ENCODE data around the gene CSNK1A1L.

CSNK1A1L gene

DNA sequence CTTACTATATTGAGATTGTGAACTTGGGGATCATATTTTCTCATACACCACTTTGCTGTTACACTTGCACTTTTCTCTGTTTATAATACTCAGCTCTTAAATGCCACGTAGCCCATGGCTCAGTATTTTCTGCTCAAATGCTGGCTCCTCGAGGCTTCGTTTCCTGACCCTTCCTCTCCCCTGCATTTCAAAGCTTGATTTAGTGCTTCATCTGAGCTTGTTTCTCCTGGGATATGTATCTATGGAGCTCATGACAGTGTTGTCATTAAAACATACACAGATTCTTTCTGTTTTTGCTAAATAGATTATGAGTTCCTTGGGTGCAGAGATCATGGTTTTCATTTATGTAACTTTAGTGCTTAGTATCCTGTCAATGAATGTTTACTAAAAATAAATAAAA is 11.4 kb downstream of the CSNK1A1L start:
- no peaks in the 10 kb centered on the region for H3K27me3 Mint-ChIP-seq (ENCODE audit: low read depth)
- H3K4me1 Mint-ChIP-seq, result peaks cover 17% of the 10 kb centered on the region
- no peaks in the 10 kb centered on the region for H3K9me3 Mint-ChIP-seq
- H3K4me3 Mint-ChIP-seq, result no peak overlapping the region
- no peaks in the 10 kb centered on the region for H3K36me3 Mint-ChIP-seq (ENCODE audit: low read depth)
- TF ChIP-seq, protein P1, sequence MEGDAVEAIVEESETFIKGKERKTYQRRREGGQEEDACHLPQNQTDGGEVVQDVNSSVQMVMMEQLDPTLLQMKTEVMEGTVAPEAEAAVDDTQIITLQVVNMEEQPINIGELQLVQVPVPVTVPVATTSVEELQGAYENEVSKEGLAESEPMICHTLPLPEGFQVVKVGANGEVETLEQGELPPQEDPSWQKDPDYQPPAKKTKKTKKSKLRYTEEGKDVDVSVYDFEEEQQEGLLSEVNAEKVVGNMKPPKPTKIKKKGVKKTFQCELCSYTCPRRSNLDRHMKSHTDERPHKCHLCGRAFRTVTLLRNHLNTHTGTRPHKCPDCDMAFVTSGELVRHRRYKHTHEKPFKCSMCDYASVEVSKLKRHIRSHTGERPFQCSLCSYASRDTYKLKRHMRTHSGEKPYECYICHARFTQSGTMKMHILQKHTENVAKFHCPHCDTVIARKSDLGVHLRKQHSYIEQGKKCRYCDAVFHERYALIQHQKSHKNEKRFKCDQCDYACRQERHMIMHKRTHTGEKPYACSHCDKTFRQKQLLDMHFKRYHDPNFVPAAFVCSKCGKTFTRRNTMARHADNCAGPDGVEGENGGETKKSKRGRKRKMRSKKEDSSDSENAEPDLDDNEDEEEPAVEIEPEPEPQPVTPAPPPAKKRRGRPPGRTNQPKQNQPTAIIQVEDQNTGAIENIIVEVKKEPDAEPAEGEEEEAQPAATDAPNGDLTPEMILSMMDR (IDR thresholded peaks at IDR 0.05; ENCODE audit: unreplicated experiment in 3 of 3), result no peak
- H3K27ac Mint-ChIP-seq, result peak overlapping the region; percentile 23 to 54 (median 37)

DNA sequence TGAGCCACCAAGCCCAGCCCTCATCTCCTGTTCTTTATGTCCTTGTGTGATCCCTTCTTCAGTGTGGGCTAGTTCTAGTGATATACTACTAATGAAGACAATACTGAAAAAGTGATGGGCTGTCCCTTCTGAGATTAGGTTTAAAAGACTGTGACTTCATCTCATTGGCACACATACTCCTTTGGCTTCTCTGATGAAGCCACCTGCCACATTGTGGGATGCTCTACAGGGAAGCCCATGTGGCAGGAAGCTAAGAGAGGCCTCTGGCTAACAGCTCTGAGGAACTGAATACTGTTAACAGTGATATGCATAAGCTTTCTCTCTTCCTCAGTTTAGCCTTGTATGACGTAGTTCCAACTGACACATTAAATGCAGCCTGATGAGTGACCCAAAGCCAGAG is 13.6 kb downstream of the CSNK1A1L start:
- Mint-ChIP-seq H3K27me3 (ENCODE audit: low read depth) (no peaks in the 10 kb centered on the region), H3K36me3 (ENCODE audit: low read depth) (no peaks in the 10 kb centered on the region), H3K9me3 (no peaks in the 10 kb centered on the region), H3K4me1 (peaks cover 17% of the 10 kb centered on the region), H3K27ac (no peak overlapping the region), H3K4me3 (no peak overlapping the region)
- TF ChIP-seq, protein P1 (IDR thresholded peaks at IDR 0.05; ENCODE audit: unreplicated experiment in 3 of 3), result no peak

DNA sequence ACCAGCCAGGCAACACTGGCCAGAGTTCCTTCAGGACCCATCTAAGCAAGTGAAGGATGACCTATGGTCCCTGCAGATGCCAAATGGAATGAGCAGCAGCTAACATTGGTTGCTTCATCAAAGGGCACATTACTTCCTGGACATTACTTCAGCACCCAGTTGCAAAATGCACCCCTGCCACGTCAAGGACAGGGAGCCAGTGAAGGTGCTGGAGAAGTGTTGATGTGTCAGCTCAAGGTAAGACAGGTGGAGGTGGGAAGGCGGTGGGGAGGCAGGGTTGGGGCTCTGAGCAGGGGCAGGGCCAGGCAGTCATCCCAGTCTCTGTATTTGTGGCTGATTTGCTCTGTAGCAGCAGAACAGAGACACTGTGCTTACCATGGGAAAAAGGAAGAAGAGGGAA is 14.6 kb downstream of the CSNK1A1L start:
- H3K36me3 Mint-ChIP-seq (ENCODE audit: low read depth), result no peaks in the 10 kb centered on the region
- peaks cover 3% of the 10 kb centered on the region for H3K27me3 Mint-ChIP-seq (ENCODE audit: low read depth)
- peaks cover 17% of the 10 kb centered on the region for H3K4me1 Mint-ChIP-seq
- H3K4me3 Mint-ChIP-seq, result no peak overlapping the region
- H3K9me3 Mint-ChIP-seq, result no peaks in the 10 kb centered on the region
- H3K27ac Mint-ChIP-seq, result no peak overlapping the region
- TF ChIP-seq, protein P1 (IDR thresholded peaks at IDR 0.05; ENCODE audit: unreplicated experiment in 3 of 3), result no peak

DNA sequence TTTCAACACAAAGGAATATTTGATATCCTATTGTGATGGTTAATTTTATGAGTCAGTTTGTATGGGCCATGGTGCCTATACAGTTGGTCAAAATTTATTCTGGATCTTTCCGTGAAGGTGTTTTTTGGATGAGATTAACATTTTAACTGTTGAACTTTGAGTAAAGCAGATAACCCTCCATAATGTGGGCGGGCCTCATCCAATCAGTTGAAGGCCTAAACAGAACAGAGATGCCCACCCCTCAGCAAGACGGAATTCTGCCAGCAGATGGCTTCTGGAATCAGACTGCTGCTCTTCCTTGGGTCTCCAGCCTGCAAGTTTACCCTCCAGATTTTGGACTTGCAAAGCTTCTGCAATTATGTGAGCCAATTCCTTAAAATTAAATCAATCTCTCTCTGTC is 16.0 kb downstream of the CSNK1A1L start:
- no peak overlapping the region for H3K27ac Mint-ChIP-seq
- H3K27me3 Mint-ChIP-seq (ENCODE audit: low read depth), result peaks cover 3% of the 10 kb centered on the region
- no peaks in the 10 kb centered on the region for H3K9me3 Mint-ChIP-seq
- H3K4me3 Mint-ChIP-seq, result no peak overlapping the region
- TF ChIP-seq, protein P1 (IDR thresholded peaks at IDR 0.05; ENCODE audit: unreplicated experiment in 3 of 3), result no peak
- no peaks in the 10 kb centered on the region for H3K36me3 Mint-ChIP-seq (ENCODE audit: low read depth)
- peaks cover 17% of the 10 kb centered on the region for H3K4me1 Mint-ChIP-seq

DNA sequence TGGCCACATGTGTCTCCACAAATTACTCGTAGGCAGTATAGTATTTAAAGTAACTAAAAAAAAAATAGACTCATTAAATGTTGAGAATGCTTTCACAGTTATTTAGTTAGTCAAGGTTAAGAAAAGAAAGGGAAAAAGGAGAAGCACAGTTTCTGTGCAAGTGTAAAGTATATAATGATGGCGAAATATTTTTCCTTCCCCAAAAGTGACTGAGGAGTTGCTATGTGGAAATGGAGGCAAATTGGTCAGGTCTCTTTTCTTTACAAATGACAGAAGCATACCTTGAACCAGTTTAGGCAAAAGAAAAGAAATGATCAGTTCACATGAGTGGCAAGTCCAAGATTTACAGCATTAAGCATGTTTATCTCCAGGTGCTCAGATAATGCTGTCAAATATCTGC is 18.0 kb downstream of the CSNK1A1L start:
- Mint-ChIP-seq H3K27ac (no peak overlapping the region), H3K4me3 (no peak overlapping the region), H3K36me3 (ENCODE audit: low read depth) (no peaks in the 10 kb centered on the region), H3K4me1 (peaks cover 7% of the 10 kb centered on the region), H3K27me3 (ENCODE audit: low read depth) (peaks cover 3% of the 10 kb centered on the region), H3K9me3 (no peaks in the 10 kb centered on the region)
- TF ChIP-seq, protein P1 (IDR thresholded peaks at IDR 0.05; ENCODE audit: unreplicated experiment in 3 of 3), result no peak

DNA sequence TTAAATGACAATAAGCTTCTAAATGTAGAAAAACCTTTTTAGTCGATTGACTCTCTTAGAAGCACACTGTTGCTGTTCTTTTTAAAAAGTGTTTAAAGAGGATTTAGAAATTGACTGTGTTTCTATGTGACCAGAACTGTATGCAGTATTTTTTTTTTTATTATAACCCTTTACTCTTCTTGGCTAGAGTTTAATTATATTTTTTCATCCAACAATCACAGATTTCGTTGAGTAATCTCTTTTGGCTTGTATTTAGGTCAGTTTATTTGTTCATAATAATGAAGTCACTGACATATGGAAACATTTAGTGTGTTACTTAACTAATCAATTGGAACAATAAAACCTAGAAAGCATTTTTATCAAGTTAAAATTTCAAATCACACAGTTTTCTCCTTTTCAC is 19.9 kb downstream of the CSNK1A1L start:
- H3K36me3 Mint-ChIP-seq (ENCODE audit: low read depth), result no peaks in the 10 kb centered on the region
- H3K4me1 Mint-ChIP-seq, result peaks cover 8% of the 10 kb centered on the region
- no peak overlapping the region for H3K4me3 Mint-ChIP-seq
- H3K9me3 Mint-ChIP-seq, result no peaks in the 10 kb centered on the region
- peak overlapping the region in 1 of 3 experiments; percentile 23 for H3K27ac Mint-ChIP-seq
- H3K27me3 Mint-ChIP-seq (ENCODE audit: low read depth), result peaks cover 3% of the 10 kb centered on the region
- TF ChIP-seq, protein P1 (IDR thresholded peaks at IDR 0.05; ENCODE audit: unreplicated experiment in 3 of 3), result no peak

Data from nephron (organoid).